ENCODE results near the gene GTF2IRD2. TPM values are rescaled to one million over a fixed set of nuclear protein-coding genes. Genes with fewer than 3 reads are reported as not detected.
"Not testable (repeated sequence)": the region's sequence is repeated elsewhere in the genome, so short reads cannot be mapped to it uniquely, and the experiment has no call there.

GTF2IRD2 gene
- total and polyA plus RNA-seq, 10 of the 15 experiments (the other 5 are each of a cell fraction or from before 2014, with no cell fraction given): 2.9 to 16.6 (median 5.8) TPM

DNA sequence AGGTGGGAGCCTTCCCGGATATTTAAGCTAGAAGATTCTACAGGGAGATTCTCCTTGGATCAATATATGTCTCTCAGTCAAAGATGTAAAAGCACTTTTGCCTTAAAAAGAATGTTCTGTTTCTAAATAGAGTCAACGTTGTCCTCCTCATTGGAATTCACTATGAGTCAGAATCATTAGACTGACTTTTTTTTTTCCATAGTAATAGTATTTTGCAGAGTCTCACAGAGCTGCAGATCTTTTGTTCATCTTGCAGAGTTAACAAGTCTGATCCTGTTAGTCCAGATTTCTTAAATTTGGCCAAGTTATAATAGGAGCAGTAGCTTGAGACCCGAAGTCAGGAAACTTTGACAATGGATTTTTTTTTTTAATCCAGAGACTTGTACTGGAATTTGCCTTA is 92.4 kb downstream of the GTF2IRD2 start:
- BruUV-seq (replicated peaks): TSS peak; percentile 21
- no CpG with 5 or more reads among the region's 3 CpGs for WGBS (ENCODE audit: insufficient coverage, insufficient replicate concordance, low lambda C conversion rate, missing lambda C conversion rate)
- H3K27me3 ChIP-seq (replicated peaks in 1 of 2; ENCODE audit: control insufficient read depth in 2 of 2, insufficient read depth in 2 of 2, low read length in 1 of 2); H3K9ac ChIP-seq (ENCODE audit: control insufficient read depth, insufficient read depth, low read length); in situ Hi-C loops (cut with MboI); H3K4me1 ChIP-seq (ENCODE audit: control insufficient read depth, insufficient read depth, low read length); H3K36me3 ChIP-seq (ENCODE audit: control insufficient read depth in 2 of 2, insufficient read depth in 2 of 2, low read length in 1 of 2); RAD21 ChIA-PET (ENCODE audit: unreplicated experiment); FAIRE-seq; CTCF ChIA-PET; H2AFZ ChIP-seq (ENCODE audit: control insufficient read depth, low read depth, low read length); SMC1A ChIA-PET (ENCODE audit: uncharacterized antibody, unreplicated experiment); DNase-seq (ENCODE audit: low read depth, low spot score); H3K9me3 ChIP-seq (replicated peaks; ENCODE audit: control insufficient read depth, insufficient read depth, low read length); POLR2A ChIA-PET; H4K20me1 ChIP-seq (ENCODE audit: control insufficient read depth, insufficient read depth); ATAC-seq; H3K27ac ChIP-seq (ENCODE audit: control insufficient read depth, insufficient read depth); intact Hi-C loops (cut with micrococcal nuclease; ENCODE audit: unreplicated experiment); H3K4me3 ChIP-seq; H3K4me2 ChIP-seq (ENCODE audit: control insufficient read depth, insufficient read depth); H3K79me2 ChIP-seq (ENCODE audit: control insufficient read depth, insufficient read depth, low read length): not testable (repeated sequence)

DNA sequence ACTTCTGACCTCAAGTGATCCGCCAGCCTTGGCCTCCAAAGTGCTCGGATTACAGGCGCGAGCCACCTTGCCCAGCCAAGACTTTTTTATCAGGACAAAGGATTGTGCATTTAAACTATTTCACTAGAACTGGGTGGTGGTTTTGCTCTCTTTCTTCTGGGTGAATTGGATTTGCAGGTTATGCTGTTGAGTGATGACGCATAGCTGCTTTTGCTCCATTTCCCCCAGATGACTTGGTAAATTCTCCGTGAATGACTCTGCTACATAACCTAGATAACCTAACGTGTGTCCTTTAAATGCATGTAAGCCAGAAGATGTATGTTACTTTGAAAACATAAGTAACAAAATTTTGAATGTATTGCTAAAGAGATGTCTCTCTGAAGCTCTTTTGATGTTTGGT is 93.1 kb downstream of the GTF2IRD2 start:
- H3K4me1 ChIP-seq (ENCODE audit: control insufficient read depth, insufficient read depth, low read length); in situ Hi-C loops (cut with MboI); CTCF ChIA-PET; H3K9me3 ChIP-seq (replicated peaks; ENCODE audit: control insufficient read depth, insufficient read depth, low read length); intact Hi-C loops (cut with micrococcal nuclease; ENCODE audit: unreplicated experiment); H3K4me3 ChIP-seq; H3K36me3 ChIP-seq (ENCODE audit: control insufficient read depth in 2 of 2, insufficient read depth in 2 of 2, low read length in 1 of 2); RAD21 ChIA-PET (ENCODE audit: unreplicated experiment); H3K9ac ChIP-seq (ENCODE audit: control insufficient read depth, insufficient read depth, low read length); H3K27ac ChIP-seq (ENCODE audit: control insufficient read depth, insufficient read depth); SMC1A ChIA-PET (ENCODE audit: uncharacterized antibody, unreplicated experiment); H3K4me2 ChIP-seq (ENCODE audit: control insufficient read depth, insufficient read depth); H3K79me2 ChIP-seq (ENCODE audit: control insufficient read depth, insufficient read depth, low read length); ATAC-seq; H4K20me1 ChIP-seq (ENCODE audit: control insufficient read depth, insufficient read depth); H3K27me3 ChIP-seq (replicated peaks in 1 of 2; ENCODE audit: control insufficient read depth in 2 of 2, insufficient read depth in 2 of 2, low read length in 1 of 2); FAIRE-seq; POLR2A ChIA-PET; H2AFZ ChIP-seq (ENCODE audit: control insufficient read depth, low read depth, low read length); BruUV-seq (replicated peaks); DNase-seq (ENCODE audit: low read depth, low spot score): not testable (repeated sequence)
- WGBS (ENCODE audit: insufficient coverage, insufficient replicate concordance, low lambda C conversion rate, missing lambda C conversion rate): no CpG with 5 or more reads among the region's 7 CpGs

DNA sequence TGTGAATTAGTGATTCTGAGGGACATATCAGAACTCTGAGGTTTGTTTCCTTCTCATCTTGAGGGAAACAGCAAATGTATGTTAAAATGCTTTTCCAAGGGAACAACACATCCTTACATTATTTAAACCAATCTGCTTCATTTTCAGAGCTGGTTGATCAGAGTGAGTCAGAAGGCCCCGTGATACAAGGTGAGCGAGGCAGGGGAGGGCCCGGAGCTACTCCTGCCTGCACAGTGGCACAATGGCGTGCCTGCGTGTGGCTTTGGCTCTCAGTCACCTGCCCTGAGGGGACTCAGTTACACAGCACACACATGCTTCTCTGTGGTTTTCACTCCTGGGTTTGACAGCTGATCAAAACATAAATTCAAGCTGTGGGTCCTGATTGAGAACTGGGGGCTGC is 94.7 kb downstream of the GTF2IRD2 start:
- H3K36me3 ChIP-seq (ENCODE audit: control insufficient read depth in 2 of 2, insufficient read depth in 2 of 2, low read length in 1 of 2); H4K20me1 ChIP-seq (ENCODE audit: control insufficient read depth, insufficient read depth); CTCF ChIA-PET; H3K27ac ChIP-seq (ENCODE audit: control insufficient read depth, insufficient read depth); FAIRE-seq; H3K4me2 ChIP-seq (ENCODE audit: control insufficient read depth, insufficient read depth); intact Hi-C loops (cut with micrococcal nuclease; ENCODE audit: unreplicated experiment); H3K79me2 ChIP-seq (ENCODE audit: control insufficient read depth, insufficient read depth, low read length); BruUV-seq (replicated peaks); H3K4me3 ChIP-seq; SMC1A ChIA-PET (ENCODE audit: uncharacterized antibody, unreplicated experiment); H3K4me1 ChIP-seq (ENCODE audit: control insufficient read depth, insufficient read depth, low read length); DNase-seq (ENCODE audit: low read depth, low spot score); H2AFZ ChIP-seq (ENCODE audit: control insufficient read depth, low read depth, low read length); H3K9ac ChIP-seq (ENCODE audit: control insufficient read depth, insufficient read depth, low read length); RAD21 ChIA-PET (ENCODE audit: unreplicated experiment); H3K27me3 ChIP-seq (replicated peaks in 1 of 2; ENCODE audit: control insufficient read depth in 2 of 2, insufficient read depth in 2 of 2, low read length in 1 of 2); ATAC-seq; in situ Hi-C loops (cut with MboI); POLR2A ChIA-PET; H3K9me3 ChIP-seq (replicated peaks; ENCODE audit: control insufficient read depth, insufficient read depth, low read length): not testable (repeated sequence)
- no CpG with 5 or more reads among the region's 5 CpGs for WGBS (ENCODE audit: insufficient coverage, insufficient replicate concordance, low lambda C conversion rate, missing lambda C conversion rate)

GRCh38 chr7:74753921-74754482 is 97.4 kb downstream of the GTF2IRD2 start:
- intact Hi-C loops (cut with micrococcal nuclease; ENCODE audit: unreplicated experiment); CTCF ChIA-PET; H2AFZ ChIP-seq (ENCODE audit: control insufficient read depth, low read depth, low read length); POLR2A ChIA-PET; H3K4me3 ChIP-seq; H3K4me2 ChIP-seq (ENCODE audit: control insufficient read depth, insufficient read depth); FAIRE-seq; in situ Hi-C loops (cut with MboI); ATAC-seq; H3K27ac ChIP-seq (ENCODE audit: control insufficient read depth, insufficient read depth); H3K4me1 ChIP-seq (ENCODE audit: control insufficient read depth, insufficient read depth, low read length); H3K36me3 ChIP-seq (ENCODE audit: control insufficient read depth in 2 of 2, insufficient read depth in 2 of 2, low read length in 1 of 2); RAD21 ChIA-PET (ENCODE audit: unreplicated experiment); H3K9ac ChIP-seq (ENCODE audit: control insufficient read depth, insufficient read depth, low read length); SMC1A ChIA-PET (ENCODE audit: uncharacterized antibody, unreplicated experiment); DNase-seq (ENCODE audit: low read depth, low spot score); BruUV-seq (replicated peaks); H3K27me3 ChIP-seq (replicated peaks in 1 of 2; ENCODE audit: control insufficient read depth in 2 of 2, insufficient read depth in 2 of 2, low read length in 1 of 2); H4K20me1 ChIP-seq (ENCODE audit: control insufficient read depth, insufficient read depth); H3K9me3 ChIP-seq (replicated peaks; ENCODE audit: control insufficient read depth, insufficient read depth, low read length); H3K79me2 ChIP-seq (ENCODE audit: control insufficient read depth, insufficient read depth, low read length): not testable (repeated sequence)
- WGBS (ENCODE audit: insufficient coverage, insufficient replicate concordance, low lambda C conversion rate, missing lambda C conversion rate): no CpG with 5 or more reads among the region's 9 CpGs

Measured in GM12878 (cell line).